Fibroblast of lung (primary cell): Measurements from ENCODE around the gene NXN. TPM values are rescaled to one million over a fixed set of nuclear protein-coding genes. Genes with fewer than 3 reads are reported as not detected.

ENCODE experiments used
- DNase-seq, 2 donors: peaks; one replicate each; pipeline versions ENCODE4 v3.0.0 to v3.0.0-alpha.2; 2010; ENCODE audit warnings: low read depth in 2 of 2
- H2AFZ ChIP-seq: 2 replicates; pipeline ENCODE4 v1.5.1; 2012; ENCODE audit warnings: low read length, control low read depth, inconsistent platforms
- H3K27ac ChIP-seq: 2 replicates; pipeline ENCODE4 v1.5.1; 2011; ENCODE audit warnings: low read length, control low read depth; ENCODE audit not compliant: insufficient read depth
- H3K27me3 ChIP-seq: 2 replicates; pipeline ENCODE4 v1.5.1; 2011; ENCODE audit warnings: mild to moderate bottlenecking, low read length; ENCODE audit not compliant: control insufficient read depth, insufficient read depth
- H3K36me3 ChIP-seq: 2 replicates; pipeline ENCODE4 v1.5.1; 2011; ENCODE audit warnings: low read length; ENCODE audit not compliant: control insufficient read depth, insufficient read depth
- H3K4me1 ChIP-seq: 2 replicates; pipeline ENCODE4 v1.5.1; 2011; ENCODE audit warnings: low read length; ENCODE audit not compliant: control insufficient read depth, insufficient read depth; ENCODE audit errors: extremely low read depth
- H3K4me2 ChIP-seq: 2 replicates; pipeline ENCODE4 v1.5.1; 2011; ENCODE audit warnings: low read length, control low read depth; ENCODE audit not compliant: insufficient read depth; ENCODE audit errors: extremely low read depth
- H3K4me3 ChIP-seq, 4 experiments: fragments of 200-600 bp in 1 of 4; sonication (generic) in 1 of 4; replicated peaks in 1 of 4; 2 replicates each; pipeline ENCODE4 v1.5.1; 2011 to 2016; ENCODE audit warnings: low read length in 4 of 4, low read depth in 3 of 4, mild to moderate bottlenecking in 3 of 4, control low read depth in 2 of 4, inconsistent platforms in 1 of 4, mixed read lengths in 1 of 4; ENCODE audit not compliant: insufficient read depth in 1 of 4; ENCODE audit errors: control extremely low read depth in 1 of 4
- H3K79me2 ChIP-seq: 2 replicates; pipeline ENCODE4 v1.5.1; 2012; ENCODE audit warnings: mild to moderate bottlenecking, low read length, inconsistent platforms; ENCODE audit not compliant: control insufficient read depth, insufficient read depth
- H3K9ac ChIP-seq: 2 replicates; pipeline ENCODE4 v1.5.1; 2011; ENCODE audit warnings: mild to moderate bottlenecking, low read length, control low read depth; ENCODE audit not compliant: insufficient read depth
- H3K9me3 ChIP-seq: 2 replicates; pipeline ENCODE4 v1.5.1; 2012; ENCODE audit warnings: low read depth, low read length; ENCODE audit not compliant: control insufficient read depth, insufficient read depth
- H4K20me1 ChIP-seq: 2 replicates; pipeline ENCODE4 v1.5.1; 2011; ENCODE audit warnings: low read length; ENCODE audit not compliant: control insufficient read depth, insufficient read depth; ENCODE audit errors: extremely low read depth
- EZH2 ChIP-seq: IDR thresholded peaks from 2 replicates; pipeline ENCODE4 v1.5.1; 2012; ENCODE audit warnings: low read length, control low read depth, mild to moderate bottlenecking; ENCODE audit errors: missing control alignments
- polyA plus RNA-seq, 2 donors: library from polyadenylated mRNA; depleted of rRNA in 1 of 2; stranded (reverse) in 1 of 2; unstranded in 1 of 2; fragments of >200 nt; gene quantifications; 2 replicates each; pipeline ENCODE4 v1.2.1, GENCODE V29; 2011 to 2012; ENCODE audit warnings: missing spikeins in 1 of 2
- total RNA-seq: library from RNA; depleted of rRNA; stranded (reverse); fragments of >200 nt; gene quantifications from 2 replicates; pipeline ENCODE4 v1.2.1, GENCODE V29; 2014
- TF ChIP-seq, protein P1 (sequence below), 2 donors: IDR thresholded peaks in 1 of 2; conservative IDR thresholded peaks in 1 of 2; 1 replicate in 1 of 2; 2 replicates in 1 of 2; pipeline ENCODE4 v1.5.1; 2011 to 2012; ENCODE audit warnings: low read length in 2 of 2, control low read depth in 1 of 2, inconsistent platforms in 1 of 2, low read depth in 1 of 2, mild to moderate bottlenecking in 1 of 2

NXN gene
- total and polyA plus RNA-seq, 2 donors (not counting 1 experiment from before 2014, with no cell fraction given), result 38.5 to 53.8 TPM

DNA sequence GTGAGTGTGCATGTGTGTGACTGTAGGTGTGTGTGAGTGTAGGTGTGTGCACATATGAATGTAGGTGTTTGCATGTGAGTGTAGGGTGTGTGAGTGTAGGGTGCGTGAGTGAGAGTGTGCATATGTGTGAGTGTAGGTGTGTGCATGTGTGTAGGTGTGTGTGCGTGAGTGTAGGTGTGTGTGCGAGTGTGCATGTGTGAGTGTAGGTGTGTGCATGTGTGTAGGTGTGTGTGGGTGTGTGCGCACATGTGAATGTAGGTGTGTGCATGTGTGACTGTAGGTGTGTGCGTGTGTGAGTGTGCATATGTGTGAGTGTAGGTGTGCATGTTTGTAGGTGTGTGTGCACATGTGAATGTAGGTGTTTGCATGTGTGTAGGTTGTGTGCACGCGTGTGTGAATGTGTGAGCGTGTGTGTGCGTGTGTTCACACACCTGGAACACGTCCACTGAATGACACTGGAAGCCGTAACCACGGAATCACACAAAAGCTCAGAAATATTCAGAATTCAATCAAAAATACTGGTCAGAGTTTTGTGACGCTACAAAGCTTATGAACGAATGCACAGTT lies 166.9 kb downstream of the NXN start:
- H3K4me2 ChIP-seq, result no peak overlapping the region
- H3K79me2 ChIP-seq, result no peaks in the 10 kb centered on the region
- no peak overlapping the region for H3K9ac ChIP-seq
- no peak overlapping the region for H3K4me3 ChIP-seq
- no peaks in the 10 kb centered on the region for H3K9me3 ChIP-seq
- DNase-seq, result no peak
- no peaks in the 10 kb centered on the region for H3K27me3 ChIP-seq
- no peak overlapping the region for H2AFZ ChIP-seq
- no peaks in the 10 kb centered on the region for H3K4me1 ChIP-seq
- no peak for TF ChIP-seq EZH2
- TF ChIP-seq, protein P1, sequence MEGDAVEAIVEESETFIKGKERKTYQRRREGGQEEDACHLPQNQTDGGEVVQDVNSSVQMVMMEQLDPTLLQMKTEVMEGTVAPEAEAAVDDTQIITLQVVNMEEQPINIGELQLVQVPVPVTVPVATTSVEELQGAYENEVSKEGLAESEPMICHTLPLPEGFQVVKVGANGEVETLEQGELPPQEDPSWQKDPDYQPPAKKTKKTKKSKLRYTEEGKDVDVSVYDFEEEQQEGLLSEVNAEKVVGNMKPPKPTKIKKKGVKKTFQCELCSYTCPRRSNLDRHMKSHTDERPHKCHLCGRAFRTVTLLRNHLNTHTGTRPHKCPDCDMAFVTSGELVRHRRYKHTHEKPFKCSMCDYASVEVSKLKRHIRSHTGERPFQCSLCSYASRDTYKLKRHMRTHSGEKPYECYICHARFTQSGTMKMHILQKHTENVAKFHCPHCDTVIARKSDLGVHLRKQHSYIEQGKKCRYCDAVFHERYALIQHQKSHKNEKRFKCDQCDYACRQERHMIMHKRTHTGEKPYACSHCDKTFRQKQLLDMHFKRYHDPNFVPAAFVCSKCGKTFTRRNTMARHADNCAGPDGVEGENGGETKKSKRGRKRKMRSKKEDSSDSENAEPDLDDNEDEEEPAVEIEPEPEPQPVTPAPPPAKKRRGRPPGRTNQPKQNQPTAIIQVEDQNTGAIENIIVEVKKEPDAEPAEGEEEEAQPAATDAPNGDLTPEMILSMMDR (conservative IDR thresholded peaks at IDR 0.05 in 1 of 2, IDR thresholded peaks at IDR 0.05 in 1 of 2; ENCODE audit: low read depth in 1 of 2, low read length in 2 of 2), result no peak
- peaks cover 2% of the 10 kb centered on the region for H3K36me3 ChIP-seq
- H3K27ac ChIP-seq, result no peak overlapping the region
- no peaks in the 10 kb centered on the region for H4K20me1 ChIP-seq

DNA sequence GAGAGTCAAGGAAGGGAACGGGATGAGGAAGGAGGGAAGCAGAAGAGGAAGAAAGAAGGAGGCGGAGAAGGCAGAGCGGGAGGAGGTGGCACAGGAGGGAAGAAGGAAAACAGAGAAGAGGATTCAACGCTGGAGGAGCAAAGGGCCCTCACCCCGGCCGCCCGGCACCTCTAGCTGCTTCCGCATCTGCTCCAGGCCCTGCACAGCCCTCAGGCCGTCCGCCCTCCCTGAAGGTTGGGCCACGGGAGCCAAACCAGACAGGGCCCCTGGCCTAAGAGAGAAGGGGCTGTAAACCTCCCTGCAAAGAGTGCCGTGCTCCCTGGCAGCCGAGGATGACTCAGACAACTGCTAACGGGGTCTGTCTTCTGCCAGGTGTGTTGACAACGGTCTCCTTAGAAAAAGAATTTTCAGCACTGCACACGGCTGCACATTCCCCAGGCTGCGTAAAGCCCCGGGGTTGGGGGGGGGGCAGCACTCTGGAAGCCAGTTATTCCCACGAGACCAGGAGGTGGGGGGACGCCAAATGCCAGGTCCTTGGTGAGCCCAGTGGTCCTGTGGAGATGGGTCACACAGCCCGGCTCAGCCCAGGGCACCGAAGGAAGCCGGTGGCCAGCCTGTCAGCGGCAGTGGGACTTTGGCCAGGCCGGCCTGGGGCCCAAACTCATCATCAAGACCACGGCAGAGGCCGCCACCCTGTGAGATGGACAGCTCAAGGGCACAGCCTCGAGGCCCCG lies 168.4 kb downstream of the NXN start:
- Histone ChIP-seq H3K9me3 (no peaks in the 10 kb centered on the region), H3K9ac (no peak overlapping the region), H3K36me3 (peaks cover 2% of the 10 kb centered on the region), H3K27me3 (no peaks in the 10 kb centered on the region), H4K20me1 (no peaks in the 10 kb centered on the region), H2AFZ (no peak overlapping the region), H3K79me2 (no peaks in the 10 kb centered on the region), H3K4me1 (no peaks in the 10 kb centered on the region), H3K4me3 (no peak overlapping the region), H3K4me2 (no peak overlapping the region), H3K27ac (no peak overlapping the region)
- DNase-seq, result no peak
- TF ChIP-seq, protein P1 (conservative IDR thresholded peaks at IDR 0.05 in 1 of 2, IDR thresholded peaks at IDR 0.05 in 1 of 2; ENCODE audit: low read depth in 1 of 2, low read length in 2 of 2), result no peak
- TF ChIP-seq EZH2, result no peak

DNA sequence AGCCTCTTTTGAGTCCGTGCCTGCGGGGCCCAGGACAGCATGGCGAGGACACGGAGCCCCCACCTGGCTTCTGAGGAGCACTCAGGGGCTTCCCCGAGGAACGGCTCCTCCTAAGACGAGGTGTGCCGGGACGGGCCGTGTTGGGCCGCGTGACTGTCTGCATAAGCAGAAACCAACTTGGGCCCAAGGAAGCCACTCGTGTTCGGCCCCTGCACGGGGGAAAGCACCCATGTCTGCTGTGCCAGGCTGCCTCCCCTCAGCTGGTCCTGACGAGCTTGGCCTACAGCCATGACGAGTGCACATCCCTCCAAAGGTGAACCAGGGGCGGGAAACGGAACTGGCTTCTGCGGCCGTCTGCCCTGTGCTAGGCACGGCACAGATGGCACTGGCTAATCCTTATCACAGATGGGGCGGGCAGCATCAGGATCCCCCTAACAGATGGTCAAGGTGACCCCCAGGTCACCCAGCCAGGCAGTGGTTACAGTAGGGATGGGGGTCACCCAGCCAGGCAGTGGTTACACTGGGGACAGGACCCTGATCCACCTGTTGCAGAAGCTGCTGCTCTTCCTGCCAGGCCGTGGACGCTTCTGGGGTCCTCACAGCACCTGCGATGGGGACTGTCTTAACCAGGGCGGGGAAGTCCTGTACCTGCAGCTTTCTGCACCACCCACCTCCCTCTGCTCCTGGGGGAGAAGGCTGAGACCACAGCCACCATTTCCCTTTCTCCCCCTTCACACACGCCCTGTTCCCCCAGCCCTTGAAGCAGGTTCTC lies 171.9 kb downstream of the NXN start:
- H3K79me2 ChIP-seq, result no peaks in the 10 kb centered on the region
- no peak overlapping the region for H3K4me2 ChIP-seq
- no peak overlapping the region for H3K9ac ChIP-seq
- H3K36me3 ChIP-seq, result peaks cover 2% of the 10 kb centered on the region
- H3K27ac ChIP-seq, result no peak overlapping the region
- no peak overlapping the region for H2AFZ ChIP-seq
- no peak overlapping the region for H3K4me3 ChIP-seq
- no peaks in the 10 kb centered on the region for H3K9me3 ChIP-seq
- no peak for DNase-seq
- TF ChIP-seq, protein P1 (conservative IDR thresholded peaks at IDR 0.05 in 1 of 2, IDR thresholded peaks at IDR 0.05 in 1 of 2; ENCODE audit: low read depth in 1 of 2, low read length in 2 of 2), result no peak
- TF ChIP-seq EZH2, result no peak
- H3K27me3 ChIP-seq, result no peaks in the 10 kb centered on the region
- no peaks in the 10 kb centered on the region for H3K4me1 ChIP-seq
- no peaks in the 10 kb centered on the region for H4K20me1 ChIP-seq
